ENCODE measurements around the gene MELK. TPM values are rescaled to one million over a fixed set of nuclear protein-coding genes. Genes with fewer than 3 reads are reported as not detected.

Gene MELK
- total and polyA plus RNA-seq, 3 donors from 2014 or later = 15.2 to 19.2 (median 18.8) TPM

- no peaks in the 10 kb centered on the region for H3K36me3 ChIP-seq (ENCODE audit: low read depth, missing control alignments)
- H3K4me1 ChIP-seq = peaks cover 4% of the 10 kb centered on the region
- intact Hi-C loops (cut with DNase I; ENCODE audit: low total_unique reads) = no loop called here
- H3K9me3 ChIP-seq = no peaks in the 10 kb centered on the region
- no peaks in the 10 kb centered on the region for H3K27me3 ChIP-seq
- DNase-seq = peak; percentile 36
- peak; percentile 66 to 83 (median 66) for TF ChIP-seq CTCF (IDR thresholded peaks at IDR 0.05)
- no peak for TF ChIP-seq POLR2A (IDR thresholded peaks at IDR 0.05)
- WGBS, 2 donors = 46 to 50% methylated on average over 2 of the region's 2 CpGs
- no peak overlapping the region for H3K27ac ChIP-seq
- H3K4me3 ChIP-seq = no peak overlapping the region
These were observed 24.9 kb downstream of the MELK start for GRCh38 chr9:36597412-36598178.

GRCh38 chr9:36598273-36598672, 25.6 kb downstream of the MELK start:
- TF ChIP-seq CTCF (IDR thresholded peaks at IDR 0.05) = no peak
- no peak for TF ChIP-seq POLR2A (IDR thresholded peaks at IDR 0.05)
- no peaks in the 10 kb centered on the region for H3K9me3 ChIP-seq
- intact Hi-C loops (cut with DNase I; ENCODE audit: low total_unique reads) = no loop called here
- no peak overlapping the region for H3K27ac ChIP-seq
- H3K27me3 ChIP-seq = no peaks in the 10 kb centered on the region
- no peaks in the 10 kb centered on the region for H3K36me3 ChIP-seq (ENCODE audit: low read depth, missing control alignments)
- no peak for DNase-seq
- H3K4me3 ChIP-seq = no peak overlapping the region
- peaks cover 4% of the 10 kb centered on the region for H3K4me1 ChIP-seq
- WGBS, 2 donors = 40 to 71% methylated on average over 1 of the region's 1 CpG

DNA sequence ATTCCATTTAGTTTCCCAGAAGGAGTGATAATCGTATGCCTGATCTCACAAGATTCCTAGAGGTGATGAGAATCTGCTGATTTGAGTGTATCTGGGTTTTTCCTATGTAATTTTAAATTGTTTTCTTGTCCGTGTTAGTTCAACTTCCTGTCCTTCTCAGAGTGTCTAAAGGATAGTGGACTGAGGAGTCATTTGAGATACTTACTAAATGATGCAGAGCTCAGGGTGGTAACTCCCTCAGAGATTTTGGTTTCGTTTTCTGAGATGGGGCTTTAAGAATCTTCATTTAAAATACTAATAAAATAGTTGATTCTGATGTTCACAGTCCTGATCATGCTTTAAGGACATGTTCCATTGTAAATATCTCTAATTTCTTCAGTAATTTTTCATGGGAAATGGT, 30.3 kb downstream of the MELK start:
- 61 to 62% methylated on average over 3 of the region's 3 CpGs for WGBS, 2 donors
- DNase-seq = no peak
- intact Hi-C loops (cut with DNase I; ENCODE audit: low total_unique reads) = no loop called here
- no peak overlapping the region for H3K4me3 ChIP-seq
- H3K27me3 ChIP-seq = no peaks in the 10 kb centered on the region
- H3K27ac ChIP-seq = no peak overlapping the region
- no peak for TF ChIP-seq POLR2A (IDR thresholded peaks at IDR 0.05)
- no peak for TF ChIP-seq CTCF (IDR thresholded peaks at IDR 0.05)
- peaks cover under 1% of the 10 kb centered on the region for H3K4me1 ChIP-seq
- H3K9me3 ChIP-seq = no peaks in the 10 kb centered on the region
- no peaks in the 10 kb centered on the region for H3K36me3 ChIP-seq (ENCODE audit: low read depth, missing control alignments)

GRCh38 chr9:36609306-36609705, 36.6 kb downstream of the MELK start:
- H3K27ac ChIP-seq = no peak overlapping the region
- no peak overlapping the region for H3K4me3 ChIP-seq
- no peaks in the 10 kb centered on the region for H3K4me1 ChIP-seq
- TF ChIP-seq CTCF (IDR thresholded peaks at IDR 0.05) (no peak), POLR2A (IDR thresholded peaks at IDR 0.05) (no peak)
- H3K36me3 ChIP-seq (ENCODE audit: low read depth, missing control alignments) = no peaks in the 10 kb centered on the region
- intact Hi-C loops (cut with DNase I; ENCODE audit: low total_unique reads) = no loop called here
- H3K9me3 ChIP-seq = no peaks in the 10 kb centered on the region
- DNase-seq = peak; percentile 29
- WGBS, 2 donors = 37 to 57% methylated on average over 2 of the region's 2 CpGs
- H3K27me3 ChIP-seq = no peaks in the 10 kb centered on the region

DNA sequence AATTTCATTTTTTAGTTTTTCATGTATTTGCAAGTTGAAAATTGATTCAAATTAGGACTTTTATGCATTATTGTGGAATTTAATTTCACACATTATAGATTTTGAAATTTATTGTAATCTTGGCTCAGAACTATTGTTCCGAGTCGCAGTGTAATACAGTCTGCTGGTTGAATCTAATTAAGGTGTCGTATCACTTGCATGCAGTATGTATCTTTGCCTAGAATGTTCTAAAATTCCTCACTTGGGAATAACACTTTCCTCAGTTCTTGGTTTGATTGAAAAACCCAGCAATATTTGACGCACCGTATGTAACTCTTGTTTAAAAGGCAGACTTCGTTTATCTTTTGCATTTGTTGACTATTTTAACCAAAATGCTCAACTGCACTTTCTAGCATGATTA, 49.4 kb downstream of the MELK start:
- intact Hi-C loops (cut with DNase I; ENCODE audit: low total_unique reads) = no loop called here
- H3K36me3 ChIP-seq (ENCODE audit: low read depth, missing control alignments) = no peaks in the 10 kb centered on the region
- no peak for DNase-seq
- no peaks in the 10 kb centered on the region for H3K9me3 ChIP-seq
- peaks cover 4% of the 10 kb centered on the region for H3K4me1 ChIP-seq
- H3K27me3 ChIP-seq = no peaks in the 10 kb centered on the region
- no peak overlapping the region for H3K27ac ChIP-seq
- H3K4me3 ChIP-seq = no peak overlapping the region
- 89 to 93% methylated on average over 6 of the region's 6 CpGs for WGBS, 2 donors
- TF ChIP-seq POLR2A (IDR thresholded peaks at IDR 0.05) (no peak), CTCF (IDR thresholded peaks at IDR 0.05) (no peak)

Data from testis (tissue), 3 donors.